Measurements from ENCODE around the gene SORCS3. TPM values are rescaled to one million over a fixed set of nuclear protein-coding genes. Genes with fewer than 3 reads are reported as not detected.

SORCS3 gene
- total RNA-seq, 1 donor from 2014 or later, result not detected

GRCh38 chr10:104648421-104648820 lies 7.3 kb downstream of the SORCS3 start:
- Mint-ChIP-seq H3K36me3 (ENCODE audit: low read depth) (no peaks in the 10 kb centered on the region), H3K9me3 (no peaks in the 10 kb centered on the region), H3K4me1 (no peaks in the 10 kb centered on the region), H3K4me3 (no peak overlapping the region), H3K27ac (no peak overlapping the region), H3K27me3 (peaks cover 41% of the 10 kb centered on the region)
- ChIA-PET POLR2A (no interaction called here), CTCF (no interaction called here)
- intact Hi-C loops (cut with micrococcal nuclease), result no loop called here
- ATAC-seq (ENCODE audit: low read depth), result no peak
- DNase-seq, result no peak
- TF ChIP-seq, protein P1, sequence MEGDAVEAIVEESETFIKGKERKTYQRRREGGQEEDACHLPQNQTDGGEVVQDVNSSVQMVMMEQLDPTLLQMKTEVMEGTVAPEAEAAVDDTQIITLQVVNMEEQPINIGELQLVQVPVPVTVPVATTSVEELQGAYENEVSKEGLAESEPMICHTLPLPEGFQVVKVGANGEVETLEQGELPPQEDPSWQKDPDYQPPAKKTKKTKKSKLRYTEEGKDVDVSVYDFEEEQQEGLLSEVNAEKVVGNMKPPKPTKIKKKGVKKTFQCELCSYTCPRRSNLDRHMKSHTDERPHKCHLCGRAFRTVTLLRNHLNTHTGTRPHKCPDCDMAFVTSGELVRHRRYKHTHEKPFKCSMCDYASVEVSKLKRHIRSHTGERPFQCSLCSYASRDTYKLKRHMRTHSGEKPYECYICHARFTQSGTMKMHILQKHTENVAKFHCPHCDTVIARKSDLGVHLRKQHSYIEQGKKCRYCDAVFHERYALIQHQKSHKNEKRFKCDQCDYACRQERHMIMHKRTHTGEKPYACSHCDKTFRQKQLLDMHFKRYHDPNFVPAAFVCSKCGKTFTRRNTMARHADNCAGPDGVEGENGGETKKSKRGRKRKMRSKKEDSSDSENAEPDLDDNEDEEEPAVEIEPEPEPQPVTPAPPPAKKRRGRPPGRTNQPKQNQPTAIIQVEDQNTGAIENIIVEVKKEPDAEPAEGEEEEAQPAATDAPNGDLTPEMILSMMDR (IDR thresholded peaks at IDR 0.05), result no peak

GRCh38 chr10:104650072-104650471 lies 9.0 kb downstream of the SORCS3 start:
- H3K4me3 Mint-ChIP-seq, result no peak overlapping the region

DNA sequence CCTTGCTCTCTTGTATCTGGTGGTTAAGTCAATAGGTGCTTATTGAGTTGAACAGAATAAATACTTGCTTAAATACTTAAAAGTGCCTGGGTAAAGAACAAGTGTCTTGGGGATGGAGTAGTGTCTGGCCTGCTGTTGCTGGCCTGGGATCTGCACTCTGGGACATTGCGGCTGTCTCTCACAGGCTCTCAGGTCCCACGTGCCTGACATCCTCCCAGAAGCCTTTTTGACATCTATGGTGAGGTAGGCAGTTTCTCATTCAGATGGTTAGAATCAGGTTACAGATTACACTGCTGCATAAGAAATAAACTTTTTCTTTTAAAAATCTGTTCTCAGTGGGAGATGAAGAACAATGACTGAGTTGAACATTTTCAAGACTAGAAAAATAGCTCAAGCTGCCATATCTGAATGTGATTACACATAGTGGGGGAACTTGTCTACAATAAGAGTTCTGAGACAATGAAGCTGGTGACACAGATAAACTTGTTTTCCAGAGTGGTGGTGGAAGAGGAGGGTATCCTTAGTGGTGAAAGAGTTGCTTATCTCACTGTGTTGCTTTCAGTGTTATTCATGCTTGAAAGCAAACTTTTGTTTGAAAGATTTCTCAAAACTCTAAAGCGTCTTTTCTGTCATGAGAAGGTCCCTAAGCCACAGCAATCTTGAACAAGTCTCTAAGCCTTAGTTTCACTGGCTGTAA lies 9.7 kb downstream of the SORCS3 start:
- POLR2A ChIA-PET, result no interaction called here
- intact Hi-C loops (cut with micrococcal nuclease), result no loop called here
- H3K9me3 Mint-ChIP-seq, result peaks cover 2% of the 10 kb centered on the region
- no peak overlapping the region for H3K4me3 Mint-ChIP-seq
- peaks cover 22% of the 10 kb centered on the region for H3K27me3 Mint-ChIP-seq
- DNase-seq (no peak), ATAC-seq (ENCODE audit: low read depth) (no peak)
- H3K36me3 Mint-ChIP-seq (ENCODE audit: low read depth), result no peaks in the 10 kb centered on the region
- no peaks in the 10 kb centered on the region for H3K4me1 Mint-ChIP-seq
- no peak overlapping the region for H3K27ac Mint-ChIP-seq
- TF ChIP-seq, protein P1 (IDR thresholded peaks at IDR 0.05), result no peak
- CTCF ChIA-PET, result no interaction called here

More at GRCh38 chr10:104650072-104650471, 9.0 kb downstream of the SORCS3 start:
- Mint-ChIP-seq H3K4me1 (no peaks in the 10 kb centered on the region), H3K36me3 (ENCODE audit: low read depth) (no peaks in the 10 kb centered on the region), H3K27me3 (peaks cover 28% of the 10 kb centered on the region), H3K27ac (no peak overlapping the region), H3K9me3 (no peaks in the 10 kb centered on the region)
- no peak for DNase-seq
- ChIA-PET POLR2A (no interaction called here), CTCF (no interaction called here)
- TF ChIP-seq, protein P1 (IDR thresholded peaks at IDR 0.05), result no peak
- ATAC-seq (ENCODE audit: low read depth), result no peak
- intact Hi-C loops (cut with micrococcal nuclease), result no loop called here

GRCh38 chr10:104657036-104657435 lies 15.9 kb downstream of the SORCS3 start:
- H3K4me3 Mint-ChIP-seq, result no peak overlapping the region
- ChIA-PET CTCF (no interaction called here), POLR2A (no interaction called here)
- no peak overlapping the region for H3K27ac Mint-ChIP-seq
- peaks cover 2% of the 10 kb centered on the region for H3K9me3 Mint-ChIP-seq
- DNase-seq (no peak), ATAC-seq (ENCODE audit: low read depth) (no peak)
- intact Hi-C loops (cut with micrococcal nuclease), result no loop called here
- H3K4me1 Mint-ChIP-seq, result no peaks in the 10 kb centered on the region
- peaks cover 3% of the 10 kb centered on the region for H3K27me3 Mint-ChIP-seq
- TF ChIP-seq, protein P1 (IDR thresholded peaks at IDR 0.05), result no peak
- no peaks in the 10 kb centered on the region for H3K36me3 Mint-ChIP-seq (ENCODE audit: low read depth)

- ChIA-PET CTCF (no interaction called here), POLR2A (no interaction called here)
- TF ChIP-seq, protein P1 (IDR thresholded peaks at IDR 0.05), result no peak
- Mint-ChIP-seq H3K4me3 (no peak overlapping the region), H3K27me3 (peaks cover 3% of the 10 kb centered on the region), H3K4me1 (no peaks in the 10 kb centered on the region), H3K9me3 (peaks cover 2% of the 10 kb centered on the region), H3K36me3 (ENCODE audit: low read depth) (no peaks in the 10 kb centered on the region), H3K27ac (no peak overlapping the region)
- no peak for DNase-seq
- intact Hi-C loops (cut with micrococcal nuclease), result no loop called here
- ATAC-seq (ENCODE audit: low read depth), result no peak
These were observed 16.4 kb downstream of the SORCS3 start for GRCh38 chr10:104657457-104657856.
